Naive B cell (primary cell): ENCODE measurements around the gene GJC2. TPM values are rescaled to one million over a fixed set of nuclear protein-coding genes. Genes with fewer than 3 reads are reported as not detected.
"Not testable (repeated sequence)": the region's sequence is repeated elsewhere in the genome, so short reads cannot be mapped to it uniquely, and the experiment has no call there.

Experiments
- ATAC-seq, 2 donors: fragments of 150-1000 bp; cut with Tn5 transposase; 2 replicates each; pipeline ENCODE4 v1.10.0; 2021; ENCODE audit warnings: low read depth in 2 of 2, mild to moderate bottlenecking in 2 of 2, moderate library complexity in 2 of 2
- DNase-seq: peaks from one replicate; pipeline ENCODE4 v3.0.0; 2022
- H3K27ac Mint-ChIP-seq, 6 donors: one replicate each; pipeline ENCODE4 v1.8.0; 2020 to 2022; ENCODE audit warnings: mild to moderate bottlenecking in 6 of 6, mixed read lengths in 6 of 6, moderate library complexity in 5 of 6, inconsistent platforms in 2 of 6
- H3K27me3 Mint-ChIP-seq, 3 donors: one replicate each; pipeline ENCODE4 v1.8.0; 2021 to 2022; ENCODE audit warnings: mixed read lengths in 3 of 3, mild to moderate bottlenecking in 1 of 3
- H3K36me3 Mint-ChIP-seq, 2 donors: one replicate each; pipeline ENCODE4 v1.8.0; 2020 to 2022; ENCODE audit warnings: mixed read lengths in 2 of 2, inconsistent platforms in 1 of 2, mild to moderate bottlenecking in 1 of 2
- H3K4me1 Mint-ChIP-seq, 3 donors: one replicate each; pipeline ENCODE4 v1.8.0; 2020 to 2022; ENCODE audit warnings: mixed read lengths in 3 of 3, inconsistent platforms in 1 of 3, mild to moderate bottlenecking in 1 of 3, moderate library complexity in 1 of 3
- H3K4me3 Mint-ChIP-seq, 8 donors: one replicate each; pipeline ENCODE4 v1.8.0; 2020 to 2022; ENCODE audit warnings: mild to moderate bottlenecking in 8 of 8, mixed read lengths in 8 of 8, moderate library complexity in 8 of 8, inconsistent platforms in 2 of 8
- H3K9me3 Mint-ChIP-seq, 7 donors: one replicate each; pipeline ENCODE4 v1.8.0; 2020 to 2022; ENCODE audit warnings: mixed read lengths in 7 of 7, mild to moderate bottlenecking in 5 of 7, inconsistent platforms in 2 of 7, moderate library complexity in 1 of 7
- polyA plus RNA-seq, 6 donors: library from polyadenylated mRNA; unstranded; fragments of 300-500 nt; fragmentation: Illumina TruSeq; gene quantifications; one replicate each; pipeline ENCODE4 v1.2.3, GENCODE V29; 2021; ENCODE audit warnings: low read depth in 6 of 6

Gene GJC2
- polyA plus RNA-seq, 6 donors from 2014 or later = not detected

- Mint-ChIP-seq H3K4me1 (peaks cover 8 to 19% (median 14%) of the 10 kb centered on the region in 3 donors), H3K36me3 (peaks cover 0 to 5% of the 10 kb centered on the region in 2 donors), H3K27me3 (no peaks in the 10 kb centered on the region), H3K27ac (peak overlapping the region in 1 of 6 donors; percentile 62), H3K9me3 (no peaks in the 10 kb centered on the region), H3K4me3 (peak overlapping the region in 1 of 8 donors; percentile 25)
- DNase-seq (no peak), ATAC-seq (no peak)
Measured at GRCh38 chr1:228176461-228177182, 26.9 kb downstream of the GJC2 start.

- Mint-ChIP-seq H3K36me3 (peaks cover 0 to 5% of the 10 kb centered on the region in 2 donors), H3K27ac (no peak overlapping the region), H3K27me3 (no peaks in the 10 kb centered on the region), H3K9me3 (no peaks in the 10 kb centered on the region), H3K4me3 (no peak overlapping the region), H3K4me1 (peaks cover 4 to 15% (median 11%) of the 10 kb centered on the region in 3 donors)
- ATAC-seq (no peak), DNase-seq (no peak)
Measured at GRCh38 chr1:228177183-228177475, 27.4 kb downstream of the GJC2 start.

- no peaks in the 10 kb centered on the region for H3K9me3 Mint-ChIP-seq
Measured at GRCh38 chr1:228177721-228178710, 28.3 kb downstream of the GJC2 start.

GRCh38 chr1:228178737-228179684 lies 29.3 kb downstream of the GJC2 start:
- ATAC-seq (no peak), DNase-seq (no peak)
- Mint-ChIP-seq H3K27me3 (no peaks in the 10 kb centered on the region), H3K36me3 (peaks cover 0 to 5% of the 10 kb centered on the region in 2 donors), H3K9me3 (no peaks in the 10 kb centered on the region), H3K4me3 (peak overlapping the region in 2 of 8 donors; percentile 1 to 18), H3K4me1 (peaks cover 0 to 11% (median 7%) of the 10 kb centered on the region in 3 donors), H3K27ac (peak overlapping the region in 5 of 6 donors; percentile 18 to 93 (median 60))

More at GRCh38 chr1:228177721-228178710, 28.3 kb downstream of the GJC2 start:
- ATAC-seq (no peak), DNase-seq (no peak)
- peak overlapping the region in 4 of 6 donors; percentile 34 to 93 (median 69) for H3K27ac Mint-ChIP-seq
- H3K27me3 Mint-ChIP-seq = no peaks in the 10 kb centered on the region
- H3K36me3 Mint-ChIP-seq = peaks cover 0 to 5% of the 10 kb centered on the region in 2 donors
- peaks cover under 1 to 11% (median 7%) of the 10 kb centered on the region in 3 donors for H3K4me1 Mint-ChIP-seq
- peak overlapping the region in 1 of 8 donors; percentile 18 for H3K4me3 Mint-ChIP-seq

- H3K9me3 Mint-ChIP-seq = no peaks in the 10 kb centered on the region
- ATAC-seq (peak; percentile 58 to 63), DNase-seq (no peak)
- peaks cover 0 to 5% of the 10 kb centered on the region in 2 donors for H3K36me3 Mint-ChIP-seq
- H3K4me1 Mint-ChIP-seq = peaks cover 0 to 11% (median 7%) of the 10 kb centered on the region in 3 donors
- H3K27ac Mint-ChIP-seq = peak overlapping the region in 1 of 6 donors; percentile 71
- H3K27me3 Mint-ChIP-seq = no peaks in the 10 kb centered on the region
- no peak overlapping the region for H3K4me3 Mint-ChIP-seq
Measured at GRCh38 chr1:228180271-228180958, 30.7 kb downstream of the GJC2 start.

- H3K27ac Mint-ChIP-seq = peak overlapping the region in 3 of 6 donors; percentile 17 to 56 (median 29)
Measured at GRCh38 chr1:228180959-228181644, 31.4 kb downstream of the GJC2 start.

GRCh38 chr1:228181645-228182034 lies 31.9 kb downstream of the GJC2 start:
- Mint-ChIP-seq H3K27me3 (no peaks in the 10 kb centered on the region), H3K27ac (peak overlapping the region in 3 of 6 donors; percentile 17 to 56 (median 29)), H3K4me1 (peaks cover 0 to 11% (median 7%) of the 10 kb centered on the region in 3 donors), H3K9me3 (no peaks in the 10 kb centered on the region), H3K36me3 (peaks cover 0 to 5% of the 10 kb centered on the region in 2 donors), H3K4me3 (peak overlapping the region in 1 of 8 donors; percentile 25)
- DNase-seq = no peak
- no peak for ATAC-seq

More at GRCh38 chr1:228180959-228181644, 31.4 kb downstream of the GJC2 start:
- DNase-seq (no peak), ATAC-seq (no peak)
- no peak overlapping the region for H3K4me3 Mint-ChIP-seq
- H3K27me3 Mint-ChIP-seq = no peaks in the 10 kb centered on the region
- H3K9me3 Mint-ChIP-seq = no peaks in the 10 kb centered on the region
- peaks cover 0 to 5% of the 10 kb centered on the region in 2 donors for H3K36me3 Mint-ChIP-seq
- peaks cover 0 to 11% (median 7%) of the 10 kb centered on the region in 3 donors for H3K4me1 Mint-ChIP-seq

- H3K27me3 Mint-ChIP-seq = no peaks in the 10 kb centered on the region
- no peak for ATAC-seq
- no peak for DNase-seq
- peaks cover 0 to 11% (median 7%) of the 10 kb centered on the region in 3 donors for H3K4me1 Mint-ChIP-seq
- H3K4me3 Mint-ChIP-seq = no peak overlapping the region
- H3K9me3 Mint-ChIP-seq = no peaks in the 10 kb centered on the region
- H3K36me3 Mint-ChIP-seq = peaks cover 0 to 5% of the 10 kb centered on the region in 2 donors
- H3K27ac Mint-ChIP-seq = peak overlapping the region in 2 of 6 donors; percentile 47 to 56
Measured at GRCh38 chr1:228182296-228183030, 32.7 kb downstream of the GJC2 start.

- Mint-ChIP-seq H3K4me1 (no peaks in the 10 kb centered on the region), H3K9me3 (peaks cover 0 to 6% (median 0%) of the 10 kb centered on the region in 7 donors), H3K36me3 (peaks cover 0 to 4% of the 10 kb centered on the region in 2 donors), H3K27ac (no peak overlapping the region), H3K27me3 (no peaks in the 10 kb centered on the region), H3K4me3 (no peak overlapping the region)
- DNase-seq (no peak), ATAC-seq (no peak)
Measured at GRCh38 chr1:228184152-228184551, 34.4 kb downstream of the GJC2 start.

- H3K4me1 Mint-ChIP-seq = peaks cover 0 to under 1% (median 0%) of the 10 kb centered on the region in 3 donors
- H3K36me3 Mint-ChIP-seq = no peaks in the 10 kb centered on the region
- peaks cover 0 to 6% (median 0%) of the 10 kb centered on the region in 7 donors for H3K9me3 Mint-ChIP-seq
- no peak overlapping the region for H3K4me3 Mint-ChIP-seq
- H3K27me3 Mint-ChIP-seq = no peaks in the 10 kb centered on the region
- ATAC-seq = no peak
- DNase-seq = no peak
- H3K27ac Mint-ChIP-seq = peak overlapping the region in 1 of 6 donors; percentile 68
Measured at GRCh38 chr1:228185641-228185965, 35.9 kb downstream of the GJC2 start.

GRCh38 chr1:228188249-228188648 lies 38.5 kb downstream of the GJC2 start:
- not testable (repeated sequence) for H3K36me3 Mint-ChIP-seq, H3K9me3 Mint-ChIP-seq, H3K4me3 Mint-ChIP-seq, H3K27ac Mint-ChIP-seq, DNase-seq, ATAC-seq, H3K4me1 Mint-ChIP-seq, H3K27me3 Mint-ChIP-seq
